ENCODE results near the gene ZAR1L.

Gene ZAR1L

DNA sequence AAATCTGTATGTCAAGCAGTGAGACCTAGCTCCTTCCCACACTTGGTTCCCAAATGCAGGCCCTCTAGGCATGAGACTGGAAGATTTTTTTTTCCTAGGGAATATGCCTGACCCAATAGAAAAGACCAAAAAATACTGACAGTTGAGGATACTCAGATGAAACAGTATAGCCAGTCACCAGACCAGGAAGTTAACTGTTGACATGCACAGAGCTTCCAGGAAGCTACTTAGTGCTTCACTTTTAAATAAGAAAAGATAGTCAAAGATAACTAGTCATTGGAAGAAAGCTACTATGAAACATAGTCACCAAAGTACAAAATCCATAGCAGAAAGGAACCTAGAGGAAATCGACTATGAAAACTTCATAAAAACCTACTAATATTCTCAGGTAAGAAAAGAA is 32.5 kb upstream of the ZAR1L start:
- Histone ChIP-seq H3F3A (ENCODE audit: control insufficient read depth, insufficient read depth) (no peaks in the 10 kb centered on the region; the same call in 1 of the 2 replicates), H4K20me1 (ENCODE audit: control insufficient read depth, insufficient read depth, low read depth, low read length) (no peaks in the 10 kb centered on the region), H3K36me3 (ENCODE audit: control insufficient read depth, low read length) (peaks cover 82% of the 10 kb centered on the region), H3K4me3 (ENCODE audit: low read length) (no peak overlapping the region), H3K27me3 (ENCODE audit: control insufficient read depth, low read length) (no peaks in the 10 kb centered on the region), H3K9me3 (ENCODE audit: control insufficient read depth, insufficient read depth, low read length) (no peaks in the 10 kb centered on the region), H3K79me2 (ENCODE audit: control insufficient read depth, low read length) (peaks cover 12% of the 10 kb centered on the region), H3K4me1 (ENCODE audit: control insufficient read depth, low read length) (no peaks in the 10 kb centered on the region), H3K4me2 (ENCODE audit: low read length) (no peak overlapping the region), H3K27ac (ENCODE audit: low read depth, low read length) (no peak overlapping the region), H3K9me2 (replicated peaks; ENCODE audit: control insufficient read depth, low read length) (no peaks in the 10 kb centered on the region)
- TF ChIP-seq, protein P1, sequence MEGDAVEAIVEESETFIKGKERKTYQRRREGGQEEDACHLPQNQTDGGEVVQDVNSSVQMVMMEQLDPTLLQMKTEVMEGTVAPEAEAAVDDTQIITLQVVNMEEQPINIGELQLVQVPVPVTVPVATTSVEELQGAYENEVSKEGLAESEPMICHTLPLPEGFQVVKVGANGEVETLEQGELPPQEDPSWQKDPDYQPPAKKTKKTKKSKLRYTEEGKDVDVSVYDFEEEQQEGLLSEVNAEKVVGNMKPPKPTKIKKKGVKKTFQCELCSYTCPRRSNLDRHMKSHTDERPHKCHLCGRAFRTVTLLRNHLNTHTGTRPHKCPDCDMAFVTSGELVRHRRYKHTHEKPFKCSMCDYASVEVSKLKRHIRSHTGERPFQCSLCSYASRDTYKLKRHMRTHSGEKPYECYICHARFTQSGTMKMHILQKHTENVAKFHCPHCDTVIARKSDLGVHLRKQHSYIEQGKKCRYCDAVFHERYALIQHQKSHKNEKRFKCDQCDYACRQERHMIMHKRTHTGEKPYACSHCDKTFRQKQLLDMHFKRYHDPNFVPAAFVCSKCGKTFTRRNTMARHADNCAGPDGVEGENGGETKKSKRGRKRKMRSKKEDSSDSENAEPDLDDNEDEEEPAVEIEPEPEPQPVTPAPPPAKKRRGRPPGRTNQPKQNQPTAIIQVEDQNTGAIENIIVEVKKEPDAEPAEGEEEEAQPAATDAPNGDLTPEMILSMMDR (IDR thresholded peaks at IDR 0.05; ENCODE audit: low read depth, low read length, poor library complexity, severe bottlenecking): no peak
- TF ChIP-seq EZH2phosphoT487 (IDR thresholded peaks at IDR 0.05; ENCODE audit: borderline replicate concordance, low read length): no peak

DNA sequence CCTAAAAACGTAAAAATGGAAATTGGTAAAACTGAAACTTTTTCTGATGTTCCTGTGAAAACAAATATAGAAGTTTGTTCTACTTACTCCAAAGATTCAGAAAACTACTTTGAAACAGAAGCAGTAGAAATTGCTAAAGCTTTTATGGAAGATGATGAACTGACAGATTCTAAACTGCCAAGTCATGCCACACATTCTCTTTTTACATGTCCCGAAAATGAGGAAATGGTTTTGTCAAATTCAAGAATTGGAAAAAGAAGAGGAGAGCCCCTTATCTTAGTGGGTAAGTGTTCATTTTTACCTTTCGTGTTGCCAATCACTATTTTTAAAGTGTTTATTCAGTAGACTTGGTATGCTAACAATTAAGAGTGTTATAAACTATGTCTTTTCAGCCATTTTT is 25.8 kb upstream of the ZAR1L start:
- H3K4me3 ChIP-seq (ENCODE audit: low read length): no peak overlapping the region
- H3K36me3 ChIP-seq (ENCODE audit: control insufficient read depth, low read length): peaks cover 78% of the 10 kb centered on the region
- no peaks in the 10 kb centered on the region for H4K20me1 ChIP-seq (ENCODE audit: control insufficient read depth, insufficient read depth, low read depth, low read length)
- TF ChIP-seq EZH2phosphoT487 (IDR thresholded peaks at IDR 0.05; ENCODE audit: borderline replicate concordance, low read length): no peak
- TF ChIP-seq, protein P1 (IDR thresholded peaks at IDR 0.05; ENCODE audit: low read depth, low read length, poor library complexity, severe bottlenecking): no peak
- H3K27ac ChIP-seq (ENCODE audit: low read depth, low read length): no peak overlapping the region
- H3F3A ChIP-seq (ENCODE audit: control insufficient read depth, insufficient read depth): no peaks in the 10 kb centered on the region
- H3K27me3 ChIP-seq (ENCODE audit: control insufficient read depth, low read length): no peaks in the 10 kb centered on the region
- no peaks in the 10 kb centered on the region for H3K9me2 ChIP-seq (replicated peaks; ENCODE audit: control insufficient read depth, low read length)
- H3K9me3 ChIP-seq (ENCODE audit: control insufficient read depth, insufficient read depth, low read length): no peaks in the 10 kb centered on the region
- peaks cover 22% of the 10 kb centered on the region for H3K79me2 ChIP-seq (ENCODE audit: control insufficient read depth, low read length)
- no peaks in the 10 kb centered on the region for H3K4me1 ChIP-seq (ENCODE audit: control insufficient read depth, low read length)
- H3K4me2 ChIP-seq (ENCODE audit: low read length): no peak overlapping the region

DNA sequence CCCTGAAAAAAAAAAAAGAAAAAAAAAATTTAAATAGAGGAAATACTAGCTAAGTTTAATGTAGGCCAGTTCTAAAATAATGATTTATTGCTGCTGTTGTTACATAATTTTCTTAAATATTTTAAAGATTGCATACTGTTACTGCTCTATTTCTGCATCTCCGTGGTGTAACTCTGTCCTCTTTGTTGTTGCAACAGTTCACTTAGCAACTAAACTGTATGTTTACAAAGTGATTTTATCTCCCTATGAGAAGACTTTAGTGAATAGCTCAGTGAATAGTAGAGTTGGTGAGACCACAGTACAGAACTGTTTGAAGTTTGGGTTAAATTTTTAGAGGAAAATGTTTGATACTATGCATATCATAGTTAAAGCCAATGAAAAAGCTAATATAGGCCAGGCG is 19.5 kb upstream of the ZAR1L start:
- Histone ChIP-seq H3K4me1 (ENCODE audit: control insufficient read depth, low read length) (no peaks in the 10 kb centered on the region), H4K20me1 (ENCODE audit: control insufficient read depth, insufficient read depth, low read depth, low read length) (no peaks in the 10 kb centered on the region), H3K4me2 (ENCODE audit: low read length) (no peak overlapping the region), H3K36me3 (ENCODE audit: control insufficient read depth, low read length) (peaks cover 98% of the 10 kb centered on the region), H3K27me3 (ENCODE audit: control insufficient read depth, low read length) (no peaks in the 10 kb centered on the region), H3K27ac (ENCODE audit: low read depth, low read length) (no peak overlapping the region), H3K79me2 (ENCODE audit: control insufficient read depth, low read length) (peaks cover 22% of the 10 kb centered on the region), H3K9me3 (ENCODE audit: control insufficient read depth, insufficient read depth, low read length) (no peaks in the 10 kb centered on the region), H3F3A (ENCODE audit: control insufficient read depth, insufficient read depth) (no peaks in the 10 kb centered on the region), H3K9me2 (replicated peaks; ENCODE audit: control insufficient read depth, low read length) (no peaks in the 10 kb centered on the region), H3K4me3 (ENCODE audit: low read length) (no peak overlapping the region)
- TF ChIP-seq, protein P1 (IDR thresholded peaks at IDR 0.05; ENCODE audit: low read depth, low read length, poor library complexity, severe bottlenecking): no peak
- TF ChIP-seq EZH2phosphoT487 (IDR thresholded peaks at IDR 0.05; ENCODE audit: borderline replicate concordance, low read length): no peak

DNA sequence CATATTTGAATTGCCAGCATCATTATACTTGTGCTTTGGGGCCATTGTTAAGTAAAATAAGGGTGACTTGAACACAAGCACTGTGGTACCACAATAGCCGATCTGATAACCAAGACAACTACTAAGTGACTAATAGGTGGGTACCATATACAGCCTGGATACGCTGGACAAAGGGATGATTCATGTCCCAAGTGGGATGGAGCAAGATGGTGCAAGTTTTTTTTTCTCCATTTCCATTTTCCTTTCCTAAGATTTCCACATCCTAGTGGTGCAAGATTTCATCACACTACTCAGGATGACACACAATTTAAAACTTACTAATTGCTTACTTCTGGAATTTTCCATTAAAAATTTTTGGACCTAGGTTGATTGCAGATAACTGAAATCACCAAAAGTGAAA is 15.3 kb upstream of the ZAR1L start:
- Histone ChIP-seq H3K27ac (ENCODE audit: low read depth, low read length) (no peak overlapping the region), H3K36me3 (ENCODE audit: control insufficient read depth, low read length) (peaks cover 92% of the 10 kb centered on the region), H3K9me2 (replicated peaks; ENCODE audit: control insufficient read depth, low read length) (no peaks in the 10 kb centered on the region), H3F3A (ENCODE audit: control insufficient read depth, insufficient read depth) (peaks cover 2% of the 10 kb centered on the region), H4K20me1 (ENCODE audit: control insufficient read depth, insufficient read depth, low read depth, low read length) (no peaks in the 10 kb centered on the region), H3K4me2 (ENCODE audit: low read length) (no peak overlapping the region), H3K4me3 (ENCODE audit: low read length) (no peak overlapping the region), H3K4me1 (ENCODE audit: control insufficient read depth, low read length) (no peaks in the 10 kb centered on the region), H3K9me3 (ENCODE audit: control insufficient read depth, insufficient read depth, low read length) (no peaks in the 10 kb centered on the region), H3K79me2 (ENCODE audit: control insufficient read depth, low read length) (peaks cover 22% of the 10 kb centered on the region), H3K27me3 (ENCODE audit: control insufficient read depth, low read length) (no peaks in the 10 kb centered on the region)
- TF ChIP-seq EZH2phosphoT487 (IDR thresholded peaks at IDR 0.05; ENCODE audit: borderline replicate concordance, low read length): no peak
- TF ChIP-seq, protein P1 (IDR thresholded peaks at IDR 0.05; ENCODE audit: low read depth, low read length, poor library complexity, severe bottlenecking): no peak
